NB4 (cell line): ENCODE measurements around the gene PLA2G4A.

Source experiments
- DNase-seq: peaks from one replicate; pipeline ENCODE4 v3.0.0; 2010; ENCODE audit warnings: low read depth
- H3K4me3 ChIP-seq: one replicate; pipeline ENCODE4 v1.5.1; 2011; ENCODE audit warnings: mild to moderate bottlenecking, low read depth, low read length, moderate library complexity
- MYC ChIP-seq: IDR thresholded peaks from 2 replicates; pipeline ENCODE4 v1.6.1; 2011; ENCODE audit warnings: low read depth, low read length
- POLR2A ChIP-seq: IDR thresholded peaks from 2 replicates; pipeline ENCODE4 v1.6.1; 2011; ENCODE audit warnings: mild to moderate bottlenecking; ENCODE audit not compliant: insufficient read length; ENCODE audit errors: extremely low read depth
- TF ChIP-seq, protein P1 (sequence below): IDR thresholded peaks from 2 replicates; pipeline ENCODE4 v1.6.1; 2011; ENCODE audit warnings: low read depth, low read length
- TF ChIP-seq, protein P2 (sequence below): IDR thresholded peaks from one replicate; pipeline ENCODE4 v1.5.1; 2012; ENCODE audit warnings: low read depth, low read length

Gene PLA2G4A

DNA sequence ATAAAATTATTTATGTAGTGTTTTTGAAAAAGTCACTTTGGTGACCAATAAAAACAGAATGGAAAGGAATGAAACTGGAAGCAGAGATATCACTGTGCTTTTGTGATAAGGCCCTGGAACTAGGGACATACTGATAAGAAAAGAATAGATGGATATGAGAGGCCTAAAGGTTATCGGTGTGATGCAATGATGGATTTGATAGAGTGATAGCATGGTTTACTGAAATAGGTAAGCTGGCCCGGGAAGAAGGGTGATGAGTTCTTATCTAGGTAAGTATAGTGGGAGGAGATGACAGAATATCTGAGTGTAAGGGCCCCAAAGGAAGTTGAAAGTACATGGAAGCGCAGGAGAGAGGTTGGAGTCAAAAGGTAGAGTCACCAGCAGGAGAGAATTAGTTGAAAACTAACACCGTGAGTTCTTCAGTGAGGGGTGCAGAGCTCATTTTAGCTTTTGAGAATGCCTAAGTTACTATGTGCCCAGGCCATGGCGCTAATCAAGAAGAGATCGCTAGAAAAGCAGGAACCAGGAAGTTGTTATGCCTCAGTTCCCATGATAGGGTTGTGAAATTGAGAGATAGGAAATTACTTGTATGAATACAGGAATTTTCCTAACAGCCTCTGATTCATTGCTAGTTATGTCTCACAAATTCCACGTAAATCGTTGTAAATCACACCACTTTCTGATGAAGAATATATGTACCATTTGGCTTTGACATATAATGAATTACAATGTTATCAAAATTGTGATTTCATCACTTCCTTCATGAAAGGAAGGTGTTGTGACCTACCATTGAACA lies 115.3 kb downstream of the PLA2G4A start:
- DNase-seq, result no peak
- TF ChIP-seq, protein P1, sequence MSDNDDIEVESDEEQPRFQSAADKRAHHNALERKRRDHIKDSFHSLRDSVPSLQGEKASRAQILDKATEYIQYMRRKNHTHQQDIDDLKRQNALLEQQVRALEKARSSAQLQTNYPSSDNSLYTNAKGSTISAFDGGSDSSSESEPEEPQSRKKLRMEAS, result no peak
- no peak for TF ChIP-seq MYC
- TF ChIP-seq, protein P2, sequence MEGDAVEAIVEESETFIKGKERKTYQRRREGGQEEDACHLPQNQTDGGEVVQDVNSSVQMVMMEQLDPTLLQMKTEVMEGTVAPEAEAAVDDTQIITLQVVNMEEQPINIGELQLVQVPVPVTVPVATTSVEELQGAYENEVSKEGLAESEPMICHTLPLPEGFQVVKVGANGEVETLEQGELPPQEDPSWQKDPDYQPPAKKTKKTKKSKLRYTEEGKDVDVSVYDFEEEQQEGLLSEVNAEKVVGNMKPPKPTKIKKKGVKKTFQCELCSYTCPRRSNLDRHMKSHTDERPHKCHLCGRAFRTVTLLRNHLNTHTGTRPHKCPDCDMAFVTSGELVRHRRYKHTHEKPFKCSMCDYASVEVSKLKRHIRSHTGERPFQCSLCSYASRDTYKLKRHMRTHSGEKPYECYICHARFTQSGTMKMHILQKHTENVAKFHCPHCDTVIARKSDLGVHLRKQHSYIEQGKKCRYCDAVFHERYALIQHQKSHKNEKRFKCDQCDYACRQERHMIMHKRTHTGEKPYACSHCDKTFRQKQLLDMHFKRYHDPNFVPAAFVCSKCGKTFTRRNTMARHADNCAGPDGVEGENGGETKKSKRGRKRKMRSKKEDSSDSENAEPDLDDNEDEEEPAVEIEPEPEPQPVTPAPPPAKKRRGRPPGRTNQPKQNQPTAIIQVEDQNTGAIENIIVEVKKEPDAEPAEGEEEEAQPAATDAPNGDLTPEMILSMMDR, result no peak
- TF ChIP-seq POLR2A, result no peak
- no peak overlapping the region for H3K4me3 ChIP-seq

DNA sequence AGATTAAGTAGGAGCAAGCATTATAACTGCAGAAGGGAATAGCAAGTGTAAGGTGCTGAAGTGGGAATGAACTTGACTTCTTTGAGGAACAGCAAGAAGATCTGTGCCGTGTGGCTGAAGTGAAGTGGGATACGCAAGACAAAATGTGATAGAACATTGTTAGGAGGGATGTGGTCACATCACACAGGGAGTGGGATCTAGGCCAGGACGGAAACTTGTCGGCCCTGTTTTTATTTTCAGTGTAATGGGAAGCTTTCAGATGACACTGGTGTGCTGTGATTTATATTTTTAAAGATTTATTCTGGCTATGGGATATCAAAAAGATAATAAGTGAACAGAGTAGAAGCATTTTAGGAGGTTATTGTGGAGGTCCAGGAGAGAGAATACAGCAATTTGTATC lies 116.4 kb downstream of the PLA2G4A start:
- no peak for DNase-seq
- H3K4me3 ChIP-seq, result no peak overlapping the region
- TF ChIP-seq, protein P1, result no peak
- TF ChIP-seq, protein P2, result no peak
- no peak for TF ChIP-seq MYC
- no peak for TF ChIP-seq POLR2A

DNA sequence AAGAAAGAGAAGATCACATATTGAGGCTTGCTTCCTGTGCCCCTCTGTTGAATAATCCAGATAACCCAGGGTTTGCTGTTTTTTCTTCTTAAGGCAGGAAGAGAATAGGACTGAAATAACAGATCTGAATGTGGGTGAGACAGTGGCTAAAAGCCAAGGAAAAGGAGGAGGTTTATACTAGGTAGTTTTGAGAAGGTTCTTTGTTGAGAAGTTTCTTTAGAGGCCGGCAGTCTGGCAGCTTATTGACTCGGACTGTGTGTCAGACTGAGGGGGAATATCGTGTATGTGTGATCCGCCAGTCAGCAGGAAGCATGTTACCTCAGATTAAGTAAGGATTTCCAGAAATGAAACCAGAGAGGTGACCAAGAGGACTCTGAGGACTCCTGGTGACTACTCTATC lies 119.8 kb downstream of the PLA2G4A start:
- no peak for DNase-seq
- no peak overlapping the region for H3K4me3 ChIP-seq
- TF ChIP-seq, protein P2, result no peak

DNA sequence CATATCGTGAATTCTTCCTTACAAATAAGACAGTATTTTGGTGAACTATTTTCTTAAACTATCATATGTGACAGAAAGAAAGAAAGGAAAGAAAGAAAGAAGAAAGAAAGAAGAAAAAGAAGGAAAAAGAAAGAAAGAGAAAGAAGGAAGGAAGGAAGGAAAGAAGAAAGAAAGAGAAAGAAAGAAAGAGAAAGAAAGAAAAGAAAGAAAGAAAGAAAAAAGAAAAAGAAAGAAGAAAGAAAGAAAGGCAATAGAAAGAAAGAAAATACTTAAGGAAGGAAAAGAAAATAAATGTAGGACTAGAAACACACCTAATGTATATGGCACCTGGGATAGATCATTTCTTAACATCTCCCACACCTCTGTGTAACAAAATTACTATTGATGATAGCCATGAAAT lies 120.4 kb downstream of the PLA2G4A start:
- TF ChIP-seq, protein P2, result no peak
- TF ChIP-seq MYC, result no peak
- no peak for TF ChIP-seq POLR2A
- TF ChIP-seq, protein P1, result no peak
- H3K4me3 ChIP-seq, result no peak overlapping the region
- no peak for DNase-seq

DNA sequence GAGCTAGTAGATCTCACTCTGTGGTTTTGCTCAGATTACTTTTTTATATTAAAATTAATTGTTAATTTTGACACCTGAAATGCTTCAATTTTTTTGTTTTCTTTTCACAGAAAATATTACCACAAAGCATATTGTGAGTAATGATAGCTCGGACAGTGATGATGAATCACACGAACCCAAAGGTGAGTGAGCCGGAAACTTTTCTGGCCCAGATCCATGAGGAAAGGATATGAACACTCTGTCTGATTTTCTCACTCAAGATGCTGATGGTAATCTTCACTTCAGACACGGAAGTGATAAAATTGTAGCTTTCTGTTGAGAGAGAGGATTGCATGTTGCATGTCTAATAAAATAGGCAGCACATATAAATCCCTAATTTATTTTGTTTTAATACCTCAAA lies 121.8 kb downstream of the PLA2G4A start:
- no peak for DNase-seq
- no peak overlapping the region for H3K4me3 ChIP-seq
- no peak for TF ChIP-seq POLR2A
- TF ChIP-seq, protein P2, result no peak
- TF ChIP-seq MYC, result no peak
- TF ChIP-seq, protein P1, result no peak

DNA sequence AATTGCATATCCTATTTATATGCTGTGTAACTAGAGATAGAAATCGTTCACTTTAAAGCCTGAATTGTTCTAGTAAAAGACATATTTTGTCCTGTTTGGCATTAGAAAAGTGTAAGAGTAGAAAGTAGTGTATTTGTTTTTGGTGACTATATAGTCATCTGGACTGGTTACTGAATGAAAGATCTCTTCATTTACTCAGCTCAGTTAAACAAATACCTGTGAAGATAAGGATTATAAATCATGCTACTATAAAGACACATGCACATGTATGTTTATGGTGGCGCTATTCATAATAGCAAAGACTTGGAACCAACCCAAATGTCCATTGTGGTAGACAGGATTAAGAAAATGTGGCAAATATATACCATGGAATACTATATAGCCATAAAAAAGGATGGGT lies 125.1 kb downstream of the PLA2G4A start:
- H3K4me3 ChIP-seq, result no peak overlapping the region

More for the DNA sequence above, 125.1 kb downstream of the PLA2G4A start:
- TF ChIP-seq MYC, result no peak
- TF ChIP-seq, protein P2, result no peak
- TF ChIP-seq, protein P1, result no peak
- TF ChIP-seq POLR2A, result no peak
- no peak for DNase-seq
